Ramos (cell line): ENCODE measurements around the gene TSGA10IP.

Experiments used
- in situ Hi-C: fragments of 300-500 bp; cut with MboI; formaldehyde crosslinking; loops from one replicate; pipeline ENCODE4 v1.14.3; 2022; ENCODE audit warnings: low sequenced_read_pairs; ENCODE audit not compliant: unreplicated experiment

TSGA10IP gene

DNA sequence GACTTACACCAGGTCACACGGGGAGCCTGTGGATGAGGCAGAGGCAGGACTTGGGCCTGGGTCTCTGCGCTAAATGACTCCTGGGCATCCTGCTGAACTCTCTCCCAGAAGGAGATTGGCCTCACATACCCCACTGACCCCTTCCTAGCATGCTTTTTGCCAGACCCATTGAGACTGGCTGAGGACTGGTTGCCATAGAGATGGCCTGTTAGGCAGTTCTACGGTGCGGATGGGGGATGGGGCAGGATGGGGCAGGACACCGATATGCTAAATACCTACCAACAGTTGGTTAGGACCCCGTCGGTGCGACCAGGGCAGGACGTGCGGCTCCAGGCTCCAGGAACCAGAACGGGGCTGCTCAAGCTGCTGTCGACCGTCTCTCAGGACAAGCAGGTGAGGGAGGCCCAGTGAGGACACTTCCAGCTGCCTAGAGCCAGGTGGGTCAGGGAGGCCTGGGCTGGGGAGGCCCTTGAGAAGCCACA, at the start of gene TSGA10IP:
Gene TSGA10IP, plus strand, starts transcription at position 51 of the 482 bp plus-strand sequence. Its CDS starts 196 bp downstream, at position 247.
- in situ Hi-C loops: no loop called here

GRCh38 chr11:65895482-65895981, 49.7 kb upstream of the TSGA10IP start:
- in situ Hi-C loops: no loop called here

GRCh38 chr11:65896034-65896999, 49.0 kb upstream of the TSGA10IP start:
- in situ Hi-C loops: no loop called here

DNA sequence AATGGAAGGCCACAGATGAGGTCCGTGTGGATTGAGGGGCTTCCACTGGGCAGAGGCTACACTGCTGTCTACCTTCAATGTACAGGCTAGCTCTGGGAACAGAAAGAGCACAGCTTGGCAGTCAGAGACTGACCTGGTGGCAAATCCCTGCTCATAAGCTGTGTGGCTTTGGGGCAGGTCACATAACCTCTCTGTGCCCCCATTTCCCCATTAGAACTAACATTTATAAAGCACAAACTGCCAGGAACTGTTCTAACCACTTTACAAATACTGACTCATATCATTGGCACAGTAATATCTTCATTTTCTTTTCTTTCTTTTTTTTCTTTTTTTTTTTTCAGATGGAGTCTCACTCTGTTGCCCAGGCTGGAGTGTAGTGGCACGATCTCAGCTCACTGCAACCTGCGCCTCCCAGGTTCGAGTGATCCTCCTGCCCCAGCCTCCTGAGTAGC, 48.2 kb upstream of the TSGA10IP start:
- in situ Hi-C loops: no loop called here

DNA sequence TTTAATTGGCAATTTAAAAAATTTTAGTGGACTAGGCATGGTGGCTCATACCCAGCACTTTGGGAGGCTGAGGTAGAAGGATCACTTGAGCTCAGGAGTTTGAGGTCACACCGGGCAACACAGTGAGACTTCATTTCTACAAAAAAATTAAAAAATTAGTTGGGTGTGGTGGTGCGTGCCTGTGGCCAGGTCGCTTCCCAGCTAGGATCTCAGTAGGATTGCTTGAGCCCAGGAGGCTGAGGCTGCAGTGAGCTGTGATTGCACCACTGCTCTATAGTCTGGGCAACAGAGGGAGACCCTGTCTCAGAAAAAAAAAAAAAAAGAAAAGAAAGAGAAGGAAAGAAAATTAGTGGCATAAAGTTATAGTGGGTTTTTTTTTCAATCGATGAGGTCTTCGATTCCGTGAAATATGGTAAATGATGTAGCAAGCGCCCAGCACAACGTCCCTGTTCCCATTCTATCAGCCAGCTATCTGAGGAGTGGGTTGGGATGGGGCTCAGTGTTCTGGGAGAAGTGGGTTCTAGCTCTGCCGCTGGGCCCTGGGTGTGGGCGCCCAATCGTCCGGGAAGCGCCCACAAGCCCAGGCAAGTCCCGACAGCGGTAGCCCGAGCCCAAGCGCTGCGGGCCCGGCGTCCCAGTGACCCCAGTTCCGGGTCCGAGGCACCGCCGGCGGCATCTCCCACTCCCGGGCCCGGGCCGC, 46.5 kb upstream of the TSGA10IP start:
- in situ Hi-C loops: no loop called here

DNA sequence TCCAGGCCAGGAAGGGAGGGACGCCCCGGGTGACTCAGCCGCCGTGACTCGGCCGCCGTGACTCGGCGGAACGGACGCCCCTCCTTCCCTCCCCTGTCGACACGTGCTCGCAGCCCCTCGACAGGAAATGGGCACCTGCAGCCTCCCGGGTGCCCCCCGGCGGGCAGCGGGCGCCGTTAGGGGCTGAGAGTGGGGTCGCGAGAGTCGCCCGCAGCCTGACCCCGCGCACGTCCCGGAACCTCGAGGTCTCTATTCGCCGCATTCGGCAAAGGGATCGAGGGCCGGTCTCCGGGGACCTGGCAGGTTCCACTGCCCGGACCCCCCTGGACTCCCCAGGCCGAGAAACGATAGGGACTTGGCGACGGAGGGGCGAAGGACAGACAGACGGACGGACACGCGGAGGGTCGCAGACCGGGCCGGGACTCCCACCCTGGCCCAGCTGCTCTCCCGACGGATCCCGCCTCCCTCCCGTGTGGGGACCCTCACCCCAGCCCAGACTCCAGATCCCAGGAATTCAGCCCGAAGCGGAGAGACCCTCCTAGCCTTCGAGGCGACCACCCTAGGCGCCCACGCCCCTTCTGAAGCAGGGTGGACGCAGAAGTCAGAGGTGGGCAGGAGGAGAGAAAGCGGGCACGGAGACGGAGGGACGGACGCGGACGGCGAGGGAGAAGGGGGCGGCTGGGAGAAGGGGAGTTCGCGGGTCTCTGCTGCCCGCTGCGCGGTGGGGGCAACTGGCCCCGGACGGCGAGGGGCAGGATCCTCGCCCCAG, 45.7 kb upstream of the TSGA10IP start:
- in situ Hi-C loops: no loop called here

GRCh38 chr11:65900125-65900898, 45.0 kb upstream of the TSGA10IP start, which contains the start of gene FOSL1:
Gene FOSL1, minus strand, starts transcription at chr11:65900388. Its CDS starts 49 bp downstream, at chr11:65900339.
- in situ Hi-C loops: no loop called here

GRCh38 chr11:65900899-65901180, 44.4 kb upstream of the TSGA10IP start:
- in situ Hi-C loops: no loop called here

DNA sequence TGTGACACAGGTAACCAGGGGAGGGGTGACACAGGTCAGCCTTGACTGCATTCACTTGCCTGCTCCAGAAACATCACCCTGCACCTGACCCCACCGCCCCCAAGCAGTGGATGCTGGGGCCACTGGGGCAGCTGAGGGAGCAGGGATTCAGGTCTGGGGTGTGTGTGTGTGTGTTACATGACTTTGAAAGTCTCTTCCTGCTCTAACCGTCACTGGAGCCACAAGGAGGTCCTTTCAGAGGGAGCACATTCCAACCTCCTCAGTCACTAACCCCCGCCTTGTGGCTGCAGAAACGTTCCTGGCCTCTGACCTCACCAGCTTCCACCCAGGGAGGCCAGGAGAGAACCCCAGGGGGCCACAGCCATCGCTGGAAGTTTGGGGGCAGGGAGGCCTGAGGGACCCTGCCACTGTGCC, 42.2 kb upstream of the TSGA10IP start:
- in situ Hi-C loops: no loop called here

- in situ Hi-C loops: no loop called here
Measured at GRCh38 chr11:65903715-65904114, 41.6 kb upstream of the TSGA10IP start.

DNA sequence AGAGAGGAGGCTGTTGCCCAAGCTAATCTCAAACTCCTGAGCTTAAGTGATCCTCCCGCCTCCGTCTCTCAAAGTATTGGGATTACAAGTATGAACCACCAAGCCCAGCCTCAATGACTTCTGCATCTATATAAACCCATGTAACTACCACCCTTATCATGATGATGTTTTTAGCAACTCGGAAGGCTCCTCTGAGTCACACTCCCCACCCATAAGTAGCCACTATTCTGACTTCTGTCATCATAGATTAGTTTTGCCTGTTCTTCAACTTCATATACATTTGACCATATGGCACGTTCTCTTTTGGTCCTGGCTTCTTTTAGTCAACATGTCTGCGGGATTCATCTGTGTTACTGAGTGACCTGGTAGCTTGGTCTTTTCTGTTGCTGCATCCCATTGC, 38.7 kb upstream of the TSGA10IP start:
- in situ Hi-C loops: no loop called here

DNA sequence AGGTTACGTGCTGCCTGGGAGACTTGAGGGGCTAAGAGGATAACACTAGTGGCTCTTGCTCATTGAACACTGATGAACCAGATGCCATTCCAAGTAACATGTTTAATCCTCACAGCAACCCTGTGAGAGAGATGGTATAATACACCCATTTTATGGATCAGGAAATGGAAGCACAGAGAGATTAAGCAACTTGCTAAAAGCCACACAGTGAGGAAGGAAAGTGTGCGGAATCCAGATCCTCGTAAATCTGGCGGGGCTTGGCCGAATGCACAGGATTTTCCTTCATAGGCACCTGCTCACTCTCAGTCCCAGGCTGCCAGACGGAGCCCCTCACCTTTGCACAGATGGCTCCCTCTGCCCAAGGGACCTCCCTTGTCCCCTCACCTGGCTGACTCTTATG, 37.4 kb upstream of the TSGA10IP start:
- in situ Hi-C loops: no loop called here

DNA sequence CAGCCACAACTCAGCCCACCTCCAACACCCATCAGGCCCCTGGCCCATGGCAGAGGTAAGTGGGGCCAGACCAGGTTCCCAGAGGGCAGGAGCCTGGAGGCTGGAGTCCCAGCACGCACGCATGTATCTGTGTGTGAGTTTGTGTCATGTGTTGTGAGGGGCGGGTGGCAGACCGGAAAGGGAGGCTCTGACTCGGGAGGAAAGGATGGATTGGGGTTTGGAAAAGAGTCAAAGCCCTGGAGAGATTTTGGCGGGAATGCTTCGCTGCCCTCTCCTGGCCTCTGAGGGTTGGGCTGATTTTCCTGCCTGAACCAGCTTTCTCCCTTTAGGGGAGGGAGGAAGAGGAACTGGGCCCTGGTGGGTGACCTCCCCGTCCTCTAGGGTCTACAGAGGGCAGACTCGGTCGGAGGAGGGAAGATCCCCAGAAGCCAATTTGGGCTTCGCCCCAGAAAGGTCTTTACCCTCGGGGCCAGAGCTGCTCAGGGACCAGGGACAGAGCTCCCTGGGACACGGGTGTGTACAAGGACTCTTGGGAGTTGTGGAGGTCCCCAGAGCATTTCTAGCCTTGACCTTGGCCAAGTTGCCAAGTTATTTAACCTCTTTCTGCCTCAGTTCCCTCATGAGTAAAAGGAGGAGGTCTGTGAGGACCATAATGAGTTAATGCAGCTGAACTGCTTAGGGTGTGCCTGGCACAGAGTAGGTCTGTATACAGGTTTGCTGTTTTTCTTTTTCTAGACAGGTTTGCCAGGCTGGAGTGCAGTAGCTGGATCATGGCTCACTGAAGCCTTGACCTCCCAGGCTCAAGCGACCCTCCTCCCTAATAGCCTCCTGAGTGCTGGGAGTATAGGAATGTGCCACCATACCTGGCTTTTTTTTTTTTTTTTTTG, 33.4 kb upstream of the TSGA10IP start:
- in situ Hi-C loops: no loop called here

GRCh38 chr11:65912845-65913244, 32.4 kb upstream of the TSGA10IP start:
- in situ Hi-C loops: no loop called here

DNA sequence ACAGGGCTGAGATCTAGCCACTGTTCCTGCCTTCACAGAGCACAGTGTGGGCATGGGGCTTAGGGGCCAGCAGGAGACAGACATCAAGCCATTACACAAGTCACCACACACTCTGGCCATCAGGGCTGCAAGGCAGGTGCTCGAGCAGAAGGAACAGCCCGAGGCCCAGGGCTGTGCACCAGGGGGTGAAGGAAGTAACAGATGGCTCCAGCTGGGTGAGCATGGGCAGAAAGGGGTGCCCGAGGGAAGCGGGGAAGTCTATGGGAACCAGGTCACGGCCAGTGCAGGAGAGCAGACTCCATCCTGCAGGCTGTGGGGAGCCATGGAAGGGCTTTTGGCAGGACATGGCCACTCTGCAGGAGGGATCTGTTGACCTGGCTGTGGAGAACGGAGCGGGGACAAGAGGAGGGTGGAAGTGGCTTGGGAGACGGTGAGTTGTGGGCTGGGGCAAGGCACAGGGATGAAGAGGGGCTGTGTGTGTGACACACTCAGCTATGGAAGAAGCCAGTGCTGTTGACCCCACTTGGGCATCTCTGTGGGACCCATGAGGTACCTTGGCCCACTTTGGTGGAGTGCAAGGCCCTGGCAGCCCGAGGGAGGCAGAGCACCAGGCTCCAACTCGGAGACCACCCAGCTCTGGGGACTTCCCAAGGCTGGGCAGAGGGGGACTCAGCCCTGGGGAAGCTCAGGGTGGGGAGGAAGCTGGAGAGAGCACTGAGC, 30.0 kb upstream of the TSGA10IP start:
- in situ Hi-C loops: no loop called here

- in situ Hi-C loops: no loop called here
Measured at GRCh38 chr11:65915821-65916251, 29.4 kb upstream of the TSGA10IP start.

GRCh38 chr11:65916391-65916790, 28.9 kb upstream of the TSGA10IP start:
- in situ Hi-C loops: no loop called here

GRCh38 chr11:65917077-65917433, 28.2 kb upstream of the TSGA10IP start:
- in situ Hi-C loops: no loop called here
